Pancreas (tissue), 10 donors: Measurements from ENCODE around the gene XKR7. TPM values are rescaled to one million over a fixed set of nuclear protein-coding genes. Genes with fewer than 3 reads are reported as not detected.

Experiments used
- ATAC-seq, 4 donors: fragments of 200-7000 bp; cut with Tn5 transposase; one replicate each; pipeline versions ENCODE4 v1.8.0 to v1.9.1; 2020; ENCODE audit warnings: mild to moderate bottlenecking in 4 of 4, moderate library complexity in 4 of 4
- DNase-seq, 6 donors: peaks; one replicate each; pipeline ENCODE4 v3.0.0-alpha.2; 2020
- FAIRE-seq: peaks from 2 replicates; lab custom pipeline; 2012; peaks lifted over from hg19 to GRCh38; lab: Jason Lieb, UNC
- H3K27ac ChIP-seq, 4 donors: fragments of 200-600 bp; sonication (generic); 1 replicate in 3 of 4; 2 replicates in 1 of 4; pipeline versions ENCODE4 v1.5.0 to v1.8.0; 2020
- H3K27me3 ChIP-seq, 4 donors: fragments of 200-600 bp; one replicate each; pipeline ENCODE4 v1.8.0; 2021
- H3K36me3 ChIP-seq, 3 donors: fragments of 200-600 bp; sonication (generic) in 1 of 3; one replicate each; pipeline versions ENCODE4 v1.5.0 to v1.8.0; 2020 to 2021
- H3K4me1 ChIP-seq, 3 donors: fragments of 200-600 bp; one replicate each; pipeline ENCODE4 v1.8.0; 2021
- H3K4me3 ChIP-seq, 4 donors: fragments of 200-600 bp; sonication (generic) in 2 of 4; one replicate each; pipeline versions ENCODE4 v1.5.0 to v1.8.0; 2020 to 2021
- H3K9me3 ChIP-seq, 4 donors: fragments of 200-600 bp; one replicate each; pipeline ENCODE4 v1.8.0; 2021
- CTCF ChIP-seq, 4 donors: fragments of 200-600 bp; sonication (generic) in 3 of 4; IDR thresholded peaks; one replicate each; pipeline versions ENCODE4 v1.5.0 to v1.8.0; 2021; ENCODE audit warnings: antibody characterized with exemption in 4 of 4
- WGBS, 2 donors: extraction: QIAGEN DNeasy Blood & Tissue Kit; methylation state at CpG; one replicate each; pipeline ENCODE4 v1.1.7; 2013; 5-methylcytosine and 5-hydroxymethylcytosine counted together
- intact Hi-C, 3 donors: fragments of 100-400 bp; cut with DNase I; formaldehyde crosslinking; loops; one replicate each; pipeline versions ENCODE4 v1.11.1 to v1.14.2; 2022
- polyA plus RNA-seq, 2 donors: library from polyadenylated mRNA; stranded (reverse); fragments of 200-250 nt; gene quantifications; one replicate each; pipeline ENCODE4 v1.2.3, GENCODE V29; 2013
- total RNA-seq, 6 donors: library from RNA; stranded (reverse); fragmentation: NEBNext Ultra II Directional in 4 of 6; extraction: Animal tissue kit (Norgen Biotek cat#: 25700) in 4 of 6; gene quantifications; one replicate each; pipeline versions ENCODE4 v1.2.1 to v1.2.4, GENCODE V29; 2021 to 2023
- donor health status: healthy with polysubstance abuse.
- donor health status: DM: no; HTN: no; CAD: no; lungs with moderate emphysema.
- donor health status: DM: no; HTN: no; CAD: no.
- donor health status: control.
- donor health status: control.
- donor health status: Bipolar disorder and iron deficiency.
- donor health status: DM: yes; HTN: yes; CAD: no.
- donor health status: DM: no; HTN: no; CAD: no.
- donor health status: DM: no; HTN: no; CAD: no.
- donor health status: DM: yes; HTN: yes; CAD: no.

The XKR7 gene
- total and polyA plus RNA-seq, 8 donors = 0.05 to 1.2 (median 0.33) TPM

- H3K27ac ChIP-seq = no peak overlapping the region
- H3K9me3 ChIP-seq = no peaks in the 10 kb centered on the region
- whole genome bisulfite sequencing, 2 donors = 66 to 75% methylated on average over 14 of the region's 14 CpGs
- no peak for FAIRE-seq
- intact Hi-C loops = no loop called here
- no peak overlapping the region for H3K4me3 ChIP-seq
- no peaks in the 10 kb centered on the region for H3K4me1 ChIP-seq
- DNase-seq = no peak
- no peaks in the 10 kb centered on the region for H3K36me3 ChIP-seq
- TF ChIP-seq CTCF (IDR thresholded peaks at IDR 0.05) = no peak
- no peak for ATAC-seq
- H3K27me3 ChIP-seq = no peaks in the 10 kb centered on the region
These were observed 33.5 kb upstream of the XKR7 start for GRCh38 chr20:31934491-31934890.

GRCh38 chr20:31934968-31935764 lies 32.8 kb upstream of the XKR7 start:
- Histone ChIP-seq H3K27me3 (no peaks in the 10 kb centered on the region), H3K27ac (no peak overlapping the region), H3K4me1 (no peaks in the 10 kb centered on the region), H3K4me3 (no peak overlapping the region), H3K36me3 (no peaks in the 10 kb centered on the region), H3K9me3 (no peaks in the 10 kb centered on the region)
- WGBS, 2 donors = 50 to 56% methylated on average over 8 of the region's 8 CpGs
- no peak for DNase-seq
- no peak for FAIRE-seq
- ATAC-seq = no peak
- TF ChIP-seq CTCF (IDR thresholded peaks at IDR 0.05) = no peak
- intact Hi-C loops = no loop called here

- Histone ChIP-seq H3K4me3 (no peak overlapping the region), H3K4me1 (no peaks in the 10 kb centered on the region), H3K27me3 (no peaks in the 10 kb centered on the region), H3K27ac (no peak overlapping the region), H3K9me3 (no peaks in the 10 kb centered on the region), H3K36me3 (no peaks in the 10 kb centered on the region)
- intact Hi-C loops = no loop called here
- WGBS, 2 donors = 75 to 76% methylated on average over 4 of the region's 4 CpGs
- no peak for FAIRE-seq
- ATAC-seq = no peak
- no peak for TF ChIP-seq CTCF (IDR thresholded peaks at IDR 0.05)
- no peak for DNase-seq
These were observed 31.5 kb upstream of the XKR7 start for GRCh38 chr20:31936420-31936819.

- Histone ChIP-seq H3K27ac (no peak overlapping the region), H3K9me3 (no peaks in the 10 kb centered on the region), H3K4me3 (no peak overlapping the region), H3K36me3 (no peaks in the 10 kb centered on the region), H3K27me3 (no peaks in the 10 kb centered on the region), H3K4me1 (no peaks in the 10 kb centered on the region)
- FAIRE-seq = no peak
- no peak for TF ChIP-seq CTCF (IDR thresholded peaks at IDR 0.05)
- WGBS, 2 donors = 17 to 25% methylated on average over 1 of the region's 1 CpG
- DNase-seq = no peak
- intact Hi-C loops = no loop called here
- no peak for ATAC-seq
These were observed 30.1 kb upstream of the XKR7 start for GRCh38 chr20:31937820-31938219.

- Histone ChIP-seq H3K27ac (no peak overlapping the region), H3K36me3 (peaks cover 0 to 1% (median 0%) of the 10 kb centered on the region in 3 donors), H3K4me1 (no peaks in the 10 kb centered on the region), H3K4me3 (no peak overlapping the region), H3K27me3 (no peaks in the 10 kb centered on the region), H3K9me3 (no peaks in the 10 kb centered on the region)
- 84 to 86% methylated on average over 2 of the region's 2 CpGs for WGBS, 2 donors
- TF ChIP-seq CTCF (IDR thresholded peaks at IDR 0.05) = no peak
- DNase-seq = no peak
- intact Hi-C loops = no loop called here
- no peak for ATAC-seq
- FAIRE-seq = no peak
These were observed 28.3 kb upstream of the XKR7 start for GRCh38 chr20:31939661-31940060.
